ENCODE data around the gene TRIM43B. TPM values are rescaled to one million over a fixed set of nuclear protein-coding genes. Genes with fewer than 3 reads are reported as not detected.

TRIM43B gene
- total RNA-seq, 8 experiments from 2014 or later: 0.23 to 0.28 TPM; not detected in 6

Other genes with a start within 250 kb of the TRIM43B start
- 1 to 10 TPM in 6 of 8 experiments, under 1 TPM in 2; 0.58 to 4.6 (median 2.0) TPM for gene PROM2, start 210.3 kb downstream of the TRIM43B start, total RNA-seq
- 1 to 10 TPM in 7 of 8 experiments, under 1 TPM in 1; 0.51 to 5.3 (median 1.8) TPM for gene KCNIP3, start 187.4 kb downstream of the TRIM43B start, total RNA-seq
- 10 to 100 TPM; 14.0 to 33.4 (median 20.5) TPM for gene FAHD2A, start 82.0 kb downstream of the TRIM43B start, total RNA-seq
- under 1 TPM in 3 of 8 experiments, not detected in 5; 0.31 to 0.42 (median 0.31) TPM for gene TRIM43, start 107.2 kb upstream of the TRIM43B start, total RNA-seq

Data from motor neuron (in vitro differentiated cells).